GM12875 (cell line): ENCODE results near the gene CCS.

Experiments
- H3K4me3 ChIP-seq: one replicate; pipeline ENCODE4 v1.5.1; 2011; ENCODE audit warnings: low read depth, low read length, control low read depth
- CTCF ChIP-seq: IDR thresholded peaks from 2 replicates; pipeline ENCODE4 v1.5.1; 2011; ENCODE audit warnings: low read depth, mild to moderate bottlenecking, control low read depth, inconsistent platforms, low read length, moderate library complexity, borderline replicate concordance; ENCODE audit not compliant: insufficient read depth

CCS gene

GRCh38 chr11:66547662-66548009 lies 45.3 kb upstream of the CCS start:
- no peak overlapping the region for H3K4me3 ChIP-seq
- TF ChIP-seq CTCF: no peak

GRCh38 chr11:66548041-66548440 lies 44.9 kb upstream of the CCS start:
- H3K4me3 ChIP-seq: no peak overlapping the region
- no peak for TF ChIP-seq CTCF

GRCh38 chr11:66548774-66549630 lies 44.0 kb upstream of the CCS start:
- no peak overlapping the region for H3K4me3 ChIP-seq
- TF ChIP-seq CTCF: no peak

GRCh38 chr11:66549696-66550095 lies 43.3 kb upstream of the CCS start:
- TF ChIP-seq CTCF: no peak

GRCh38 chr11:66550887-66551286 lies 42.1 kb upstream of the CCS start:
- no peak for TF ChIP-seq CTCF
- no peak overlapping the region for H3K4me3 ChIP-seq

More at GRCh38 chr11:66549696-66550095, 43.3 kb upstream of the CCS start:
- no peak overlapping the region for H3K4me3 ChIP-seq

GRCh38 chr11:66554602-66555001 lies 38.4 kb upstream of the CCS start:
- H3K4me3 ChIP-seq: no peak overlapping the region
- no peak for TF ChIP-seq CTCF

GRCh38 chr11:66555416-66555815 lies 37.6 kb upstream of the CCS start:
- TF ChIP-seq CTCF: no peak
- no peak overlapping the region for H3K4me3 ChIP-seq
